ENCODE results near the gene CASP10. TPM values are rescaled to one million over a fixed set of nuclear protein-coding genes. Genes with fewer than 3 reads are reported as not detected.

The CASP10 gene, protein sequence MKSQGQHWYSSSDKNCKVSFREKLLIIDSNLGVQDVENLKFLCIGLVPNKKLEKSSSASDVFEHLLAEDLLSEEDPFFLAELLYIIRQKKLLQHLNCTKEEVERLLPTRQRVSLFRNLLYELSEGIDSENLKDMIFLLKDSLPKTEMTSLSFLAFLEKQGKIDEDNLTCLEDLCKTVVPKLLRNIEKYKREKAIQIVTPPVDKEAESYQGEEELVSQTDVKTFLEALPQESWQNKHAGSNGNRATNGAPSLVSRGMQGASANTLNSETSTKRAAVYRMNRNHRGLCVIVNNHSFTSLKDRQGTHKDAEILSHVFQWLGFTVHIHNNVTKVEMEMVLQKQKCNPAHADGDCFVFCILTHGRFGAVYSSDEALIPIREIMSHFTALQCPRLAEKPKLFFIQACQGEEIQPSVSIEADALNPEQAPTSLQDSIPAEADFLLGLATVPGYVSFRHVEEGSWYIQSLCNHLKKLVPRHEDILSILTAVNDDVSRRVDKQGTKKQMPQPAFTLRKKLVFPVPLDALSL
- 0.83 and 1.0 TPM in 2 replicates for polyA plus RNA-seq (2011; rRNA removed)
- polyA minus RNA-seq (2011; rRNA and poly(A)+ RNA removed): 0.57 and 0.81 TPM in 2 replicates

DNA sequence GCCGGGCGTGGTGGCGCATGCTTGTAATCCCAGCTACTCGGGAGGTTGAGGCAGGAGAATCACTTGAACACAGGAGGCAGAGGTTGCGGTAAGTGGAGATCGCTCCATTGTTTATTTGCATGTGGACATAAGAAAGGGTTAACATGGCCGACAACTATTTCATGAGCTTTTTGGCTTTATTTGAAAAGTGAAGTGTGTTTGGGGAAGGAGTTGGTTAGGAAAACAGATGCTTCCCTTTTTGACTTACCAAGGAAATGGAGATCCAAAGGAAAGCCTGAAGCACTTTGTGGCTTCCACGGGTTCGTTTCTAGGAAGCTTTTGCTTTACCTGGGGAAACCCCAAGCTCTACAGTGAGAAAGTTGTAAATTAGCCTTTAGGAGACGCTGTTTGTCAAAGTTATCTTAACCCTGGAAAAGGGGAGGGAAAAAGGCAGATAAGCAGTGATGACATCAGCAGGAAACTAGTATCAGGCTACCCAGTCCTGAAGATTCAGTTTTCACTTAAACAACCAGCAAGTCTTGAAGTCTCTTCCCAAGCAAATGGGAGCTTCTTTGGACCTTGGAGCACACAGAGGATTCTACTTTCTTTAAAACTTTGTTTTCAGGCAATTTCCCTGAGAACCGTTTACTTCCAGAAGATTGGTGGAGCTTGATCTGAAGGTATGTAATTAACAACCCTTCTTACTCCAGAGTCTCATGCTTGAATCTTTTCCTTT, at the start of gene CASP10:
TSS of gene CASP10 (plus strand) at position 492 of the 715 bp plus-strand sequence. CDS start 2,637 bp downstream, outside the sequence.
- H3K27me3 ChIP-seq (ENCODE audit: control insufficient read depth, insufficient read depth, low read length): no peaks in the 10 kb centered on the region
- H3K36me3 ChIP-seq (ENCODE audit: control insufficient read depth, insufficient read depth, low read length): no peaks in the 10 kb centered on the region
- TF ChIP-seq, protein P1, sequence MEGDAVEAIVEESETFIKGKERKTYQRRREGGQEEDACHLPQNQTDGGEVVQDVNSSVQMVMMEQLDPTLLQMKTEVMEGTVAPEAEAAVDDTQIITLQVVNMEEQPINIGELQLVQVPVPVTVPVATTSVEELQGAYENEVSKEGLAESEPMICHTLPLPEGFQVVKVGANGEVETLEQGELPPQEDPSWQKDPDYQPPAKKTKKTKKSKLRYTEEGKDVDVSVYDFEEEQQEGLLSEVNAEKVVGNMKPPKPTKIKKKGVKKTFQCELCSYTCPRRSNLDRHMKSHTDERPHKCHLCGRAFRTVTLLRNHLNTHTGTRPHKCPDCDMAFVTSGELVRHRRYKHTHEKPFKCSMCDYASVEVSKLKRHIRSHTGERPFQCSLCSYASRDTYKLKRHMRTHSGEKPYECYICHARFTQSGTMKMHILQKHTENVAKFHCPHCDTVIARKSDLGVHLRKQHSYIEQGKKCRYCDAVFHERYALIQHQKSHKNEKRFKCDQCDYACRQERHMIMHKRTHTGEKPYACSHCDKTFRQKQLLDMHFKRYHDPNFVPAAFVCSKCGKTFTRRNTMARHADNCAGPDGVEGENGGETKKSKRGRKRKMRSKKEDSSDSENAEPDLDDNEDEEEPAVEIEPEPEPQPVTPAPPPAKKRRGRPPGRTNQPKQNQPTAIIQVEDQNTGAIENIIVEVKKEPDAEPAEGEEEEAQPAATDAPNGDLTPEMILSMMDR (IDR thresholded peaks at IDR 0.05; ENCODE audit: insufficient read depth, low read depth, low read length): no peak
- DNase-seq (ENCODE audit: low read depth): no peak
- peak within 1 kb of the TSS; percentile 29 for H3K4me3 ChIP-seq (ENCODE audit: low read depth, low read length)
- ChIA-PET POLR2A (interaction anchor here (0.6 kb wide), 1 partner anchor 40 kb away, joined by 3 read pairs; no protein-coding TSS in a partner anchor), CTCF (interaction anchor here (1.2 to 2.3 kb wide), 5 partner anchors 24 to 282 kb away, joined by 3 to 22 read pairs (median 6); no protein-coding TSS in a partner anchor)

DNA sequence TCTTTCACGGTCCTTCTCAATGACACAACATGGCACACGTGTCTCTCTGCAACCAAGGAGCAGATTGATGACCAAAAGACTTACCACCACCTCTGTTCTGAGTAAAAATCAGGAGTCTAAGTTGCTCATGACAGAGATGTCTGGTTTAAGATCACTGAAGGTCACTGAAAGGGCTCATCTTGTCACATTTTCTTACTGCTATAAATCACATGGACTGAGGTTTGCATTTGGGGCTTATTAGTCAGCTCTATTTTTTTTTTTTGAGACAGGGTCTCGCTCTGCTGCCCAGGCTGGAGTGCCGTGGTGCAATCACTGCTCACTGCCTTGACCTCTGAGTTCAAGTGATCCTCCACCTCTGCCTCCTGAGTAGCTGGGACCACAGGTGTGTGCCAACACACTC, 47.6 kb upstream of the CASP10 start:
- TF ChIP-seq, protein P1 (IDR thresholded peaks at IDR 0.05; ENCODE audit: insufficient read depth, low read depth, low read length): no peak
- Histone ChIP-seq H3K36me3 (ENCODE audit: control insufficient read depth, insufficient read depth, low read length) (peaks cover 20% of the 10 kb centered on the region), H3K4me3 (ENCODE audit: low read depth, low read length) (no peak overlapping the region), H3K27me3 (ENCODE audit: control insufficient read depth, insufficient read depth, low read length) (no peaks in the 10 kb centered on the region)
- ChIA-PET POLR2A (no interaction called here), CTCF (interaction anchor here (1.8 kb wide), 1 partner anchor 17 kb away, joined by 7 read pairs; no protein-coding TSS in a partner anchor)
- no peak for DNase-seq (ENCODE audit: low read depth)

DNA sequence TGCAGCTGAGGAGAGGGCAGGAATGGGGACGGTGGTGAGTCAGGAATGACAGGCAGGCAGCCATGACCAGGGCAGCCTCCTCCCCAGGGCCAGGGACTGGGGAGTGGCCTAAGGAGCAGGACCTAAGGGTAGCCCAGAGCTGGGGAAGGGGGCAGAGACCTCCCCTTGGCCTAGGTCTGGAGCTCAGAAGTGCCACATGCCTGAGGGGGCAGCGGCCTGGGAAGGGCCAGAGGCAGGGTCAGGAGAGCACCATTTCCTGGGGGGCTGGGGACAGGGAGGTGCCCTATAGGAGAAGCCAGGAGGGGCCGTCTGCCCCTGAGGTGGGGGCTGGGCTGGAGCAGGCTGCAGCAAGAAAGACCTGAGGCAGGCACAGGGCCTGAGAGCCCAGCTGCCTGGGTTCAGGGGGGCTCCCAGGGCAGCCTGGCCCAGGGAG, 46.0 kb upstream of the CASP10 start:
- Histone ChIP-seq H3K36me3 (ENCODE audit: control insufficient read depth, insufficient read depth, low read length) (peaks cover 20% of the 10 kb centered on the region), H3K27me3 (ENCODE audit: control insufficient read depth, insufficient read depth, low read length) (no peaks in the 10 kb centered on the region), H3K4me3 (ENCODE audit: low read depth, low read length) (no peak overlapping the region)
- TF ChIP-seq, protein P1 (IDR thresholded peaks at IDR 0.05; ENCODE audit: insufficient read depth, low read depth, low read length): no peak
- POLR2A ChIA-PET: interaction anchor here (0.6 kb wide), 1 partner anchor 17 kb away, joined by 13 read pairs; no protein-coding TSS in a partner anchor
- DNase-seq (ENCODE audit: low read depth): no peak
- CTCF ChIA-PET: interaction anchor here (1.8 kb wide), 1 partner anchor 19 kb away, joined by 7 read pairs; no protein-coding TSS in a partner anchor

DNA sequence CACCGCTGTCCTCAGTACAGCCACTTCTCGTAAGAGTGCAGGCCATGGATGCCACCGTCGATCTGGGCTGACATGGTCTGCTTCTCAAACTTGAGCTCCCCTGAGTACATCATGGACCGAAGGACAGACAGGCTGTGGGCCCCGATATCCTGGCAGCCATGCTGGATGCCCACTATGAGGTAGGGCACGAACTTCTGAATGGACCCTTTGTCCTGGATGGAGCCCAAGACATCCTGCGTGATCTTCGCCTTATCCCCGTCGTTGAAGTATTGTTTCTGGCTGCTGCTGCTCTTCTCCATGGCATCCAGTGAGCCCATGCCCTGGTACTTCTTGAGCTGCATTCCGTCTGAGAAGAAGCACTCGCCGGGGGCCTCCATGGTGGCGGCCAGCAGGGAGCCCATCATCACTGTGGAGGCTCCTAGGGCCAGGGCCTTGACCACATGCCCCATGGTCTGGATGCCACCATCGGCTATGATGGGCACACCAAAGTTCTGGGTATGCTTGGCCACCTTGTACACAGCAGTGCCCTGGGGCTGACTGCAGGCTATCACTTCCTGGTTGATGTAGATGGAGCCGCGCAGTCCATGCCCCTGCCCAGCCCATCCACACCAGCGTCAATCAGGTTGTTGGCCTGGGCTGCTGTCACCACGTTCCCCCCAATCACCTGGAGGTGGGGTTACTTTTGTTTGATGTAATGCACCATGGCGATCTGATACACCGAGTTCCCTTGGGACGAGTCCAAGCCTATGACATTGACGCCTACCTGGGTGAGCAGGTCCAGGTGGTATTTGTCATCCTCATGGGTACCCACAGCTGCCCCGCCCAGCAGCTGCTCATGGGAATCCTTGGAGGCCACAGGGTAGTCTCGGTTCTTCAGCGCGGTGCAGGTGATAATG, 45.2 kb upstream of the CASP10 start:
- ChIA-PET POLR2A (no interaction called here), CTCF (no interaction called here)
- Histone ChIP-seq H3K27me3 (ENCODE audit: control insufficient read depth, insufficient read depth, low read length) (no peaks in the 10 kb centered on the region), H3K36me3 (ENCODE audit: control insufficient read depth, insufficient read depth, low read length) (peaks cover 20% of the 10 kb centered on the region), H3K4me3 (ENCODE audit: low read depth, low read length) (no peak overlapping the region)
- DNase-seq (ENCODE audit: low read depth): no peak
- TF ChIP-seq, protein P1 (IDR thresholded peaks at IDR 0.05; ENCODE audit: insufficient read depth, low read depth, low read length): no peak

All from BJ (cell line).